GM10847 (cell line): Measurements from ENCODE around the gene PZP.

ENCODE experiments used
- POLR2A ChIP-seq: IDR thresholded peaks from 2 replicates; pipeline ENCODE4 v1.6.1; 2011; ENCODE audit not compliant: insufficient read length; ENCODE audit errors: extremely low read depth

Gene PZP

DNA sequence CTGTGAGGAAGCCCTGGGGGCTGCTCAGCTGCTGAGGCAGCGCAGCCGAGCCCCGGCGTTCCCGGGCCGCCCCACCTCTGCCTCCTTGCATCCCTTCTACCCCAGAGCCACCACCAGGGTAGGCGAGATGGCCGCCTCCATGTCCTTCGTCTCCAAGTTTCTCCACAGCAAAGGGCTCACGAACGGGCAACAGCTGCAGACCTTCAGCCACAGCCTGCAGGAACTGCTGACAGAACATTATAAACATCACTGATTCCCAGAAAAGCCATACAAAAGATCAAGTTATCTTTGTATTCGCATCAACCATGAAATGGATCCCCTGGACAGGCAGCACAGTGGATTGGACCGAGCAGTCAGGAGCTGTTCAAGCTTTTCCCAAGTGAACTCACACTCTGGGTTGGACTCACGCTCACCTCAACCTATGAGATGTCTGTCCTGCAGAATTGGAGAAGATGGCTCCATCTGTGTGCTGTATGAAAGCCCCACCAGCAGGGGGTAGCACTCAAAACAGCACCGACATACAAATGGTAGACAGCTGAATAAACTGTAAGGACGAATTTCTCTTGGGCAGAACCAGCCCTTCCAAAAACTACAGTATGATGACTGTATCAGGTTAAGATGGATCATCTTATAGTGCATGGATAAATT, 73.1 kb downstream of the PZP start:
- TF ChIP-seq POLR2A = no peak

DNA sequence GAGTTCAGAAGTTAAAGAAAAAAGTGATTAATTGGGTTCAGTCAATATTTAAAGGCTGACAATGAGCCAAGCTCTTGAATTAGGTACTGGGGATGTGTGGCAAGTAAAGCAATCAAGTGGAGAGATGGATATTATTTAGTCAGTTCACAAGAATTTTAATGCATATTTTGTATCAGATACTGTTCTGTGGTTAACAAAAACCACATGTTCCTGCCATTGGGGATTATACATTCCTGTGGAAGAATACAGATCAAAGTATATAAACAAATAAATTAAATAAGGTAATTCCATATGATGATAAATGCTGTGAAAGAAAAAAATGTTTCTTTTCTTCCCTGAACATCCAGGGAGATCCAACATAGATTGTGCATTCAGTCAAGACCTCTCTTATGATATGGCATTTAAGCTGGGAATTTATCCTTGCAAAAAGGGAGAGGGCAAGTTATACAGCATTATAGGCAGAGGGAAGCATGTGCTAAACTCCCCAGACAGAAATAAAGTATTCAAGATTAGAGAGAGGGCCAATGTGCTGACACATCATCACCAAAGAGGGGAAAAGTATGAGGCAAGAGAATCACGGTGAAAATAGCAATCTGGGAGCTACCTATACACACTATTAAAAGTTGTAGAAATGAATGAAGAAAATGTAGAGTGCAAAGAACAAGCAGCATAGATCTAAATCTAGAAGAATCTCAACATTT, 74.8 kb downstream of the PZP start:
- TF ChIP-seq POLR2A = no peak

DNA sequence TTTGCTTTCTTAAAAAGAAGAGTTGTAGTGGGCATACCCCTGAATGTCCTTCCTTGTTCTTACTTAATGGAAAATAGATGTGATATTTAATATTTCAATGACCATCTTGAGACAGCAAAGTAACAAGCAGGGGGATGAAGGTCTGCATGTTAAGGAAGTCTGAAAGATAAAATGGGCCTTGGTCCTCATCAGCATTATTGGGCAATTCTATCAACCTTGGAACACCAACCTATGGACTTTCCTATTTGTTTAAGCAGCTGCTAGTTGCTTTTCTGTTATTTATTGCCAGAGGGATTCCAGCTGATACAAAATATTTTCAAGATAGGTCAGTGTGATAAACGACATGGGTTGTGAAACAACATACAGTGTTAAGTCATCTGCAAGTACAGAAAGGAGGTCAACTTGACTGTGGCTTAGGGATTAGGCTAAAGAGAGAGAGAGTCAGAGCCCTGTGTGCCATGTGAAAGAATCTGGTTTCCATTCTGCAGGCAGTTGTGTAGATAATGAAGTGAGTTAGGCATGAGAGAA, 76.1 kb downstream of the PZP start:
- no peak for TF ChIP-seq POLR2A

DNA sequence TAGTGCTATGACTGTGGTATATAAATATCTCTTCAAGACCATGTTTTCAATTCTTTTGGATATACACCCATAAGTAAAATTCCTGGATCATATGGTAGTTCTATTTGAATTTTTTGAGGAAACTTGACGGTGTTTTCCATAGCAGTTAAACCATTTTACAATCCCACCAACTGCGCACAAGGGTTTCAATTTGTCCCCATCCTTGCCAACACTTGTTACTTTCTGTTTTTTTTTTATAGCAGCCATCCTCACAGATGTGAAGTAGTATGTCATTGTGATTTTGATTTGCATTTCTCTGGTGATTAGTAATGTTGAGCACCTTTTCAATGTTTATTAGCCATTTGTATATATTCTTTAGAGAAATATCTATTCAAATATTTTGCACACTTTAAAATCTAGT, 78.0 kb downstream of the PZP start:
- TF ChIP-seq POLR2A = no peak

DNA sequence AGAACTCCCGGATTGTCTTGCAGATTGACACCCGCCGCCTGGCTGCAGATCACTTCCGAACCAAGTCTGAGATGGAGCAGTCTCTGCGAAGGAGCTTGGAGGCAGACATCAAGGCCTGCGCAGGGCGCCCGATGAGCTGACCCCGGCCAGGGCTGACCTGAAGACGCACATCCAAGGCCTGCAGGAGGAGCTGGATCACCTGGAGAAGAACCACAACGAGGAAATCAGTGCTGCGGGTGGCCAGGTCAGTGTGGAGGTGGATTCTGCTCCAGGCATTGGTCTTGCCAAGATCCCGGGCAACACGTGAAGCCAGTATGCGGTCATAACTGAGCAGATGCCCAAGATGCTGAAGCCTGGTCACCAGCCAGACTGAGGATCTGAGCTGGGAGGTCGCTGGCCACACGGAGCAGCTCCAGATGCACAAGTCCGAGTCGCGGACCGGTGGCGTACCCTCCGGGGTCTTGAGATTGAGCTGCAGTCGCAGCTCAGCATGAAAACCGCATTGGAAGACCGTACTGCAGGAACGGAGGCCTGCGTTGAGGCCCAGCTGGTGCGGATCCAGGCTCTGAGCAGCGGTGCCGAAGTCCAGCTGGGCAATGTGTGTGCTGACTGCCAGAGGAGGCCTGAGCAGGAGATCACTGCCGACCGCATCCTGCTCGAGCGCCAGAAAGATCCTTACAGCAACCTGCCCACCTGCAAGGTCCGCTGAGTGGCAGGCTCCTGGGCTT, 80.1 kb downstream of the PZP start:
- no peak for TF ChIP-seq POLR2A

DNA sequence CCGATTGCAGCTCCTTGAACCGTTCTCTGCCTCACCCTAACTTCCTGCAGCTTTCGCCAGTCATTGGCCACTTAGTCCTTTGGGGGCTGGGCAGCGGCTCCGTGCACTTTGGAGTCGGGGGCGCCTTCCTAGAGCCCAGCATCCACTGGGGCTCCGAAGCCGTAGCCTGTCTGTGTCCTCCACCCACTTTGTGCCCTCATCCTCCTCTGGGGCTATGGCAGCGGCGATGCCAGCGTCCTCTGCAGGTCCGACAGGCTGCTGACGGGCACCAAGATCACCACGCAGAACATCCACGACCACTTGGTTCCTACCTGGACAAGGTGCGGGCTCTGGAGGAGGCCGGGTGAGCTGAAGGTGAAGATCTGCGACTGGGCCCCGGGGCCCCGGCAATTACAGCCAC, 80.7 kb downstream of the PZP start:
- TF ChIP-seq POLR2A = no peak

DNA sequence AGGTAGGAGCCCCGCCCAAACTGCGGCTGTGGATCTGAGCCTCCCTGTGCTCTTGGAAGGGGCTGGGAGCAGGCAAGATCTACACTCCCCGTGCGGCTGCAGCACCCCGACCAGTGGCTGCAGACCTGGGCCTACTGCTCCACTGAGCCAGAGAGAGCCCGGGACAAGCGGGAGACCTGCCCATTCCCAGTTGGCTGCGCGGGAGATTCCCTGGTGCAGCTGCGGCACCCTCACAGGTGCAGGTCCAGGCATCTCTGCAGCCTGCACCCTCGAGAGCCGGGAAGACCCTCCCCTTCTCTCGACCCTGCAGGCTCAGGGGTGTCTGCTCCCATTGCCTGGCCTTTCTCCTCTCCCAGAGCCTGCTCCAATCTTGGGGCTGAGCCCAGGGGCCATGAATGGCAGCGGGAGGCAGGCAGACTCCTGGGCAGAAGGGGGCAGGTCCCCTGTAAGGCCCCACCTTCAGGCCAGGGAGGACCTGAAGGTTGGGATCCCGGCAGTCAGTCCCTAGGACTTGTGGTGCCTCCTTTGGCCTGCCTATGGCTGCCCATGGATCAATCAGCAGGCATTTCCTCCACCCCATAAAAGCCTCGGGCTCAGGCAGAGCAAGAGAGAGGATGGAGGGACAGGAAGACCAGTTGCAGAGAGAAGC, 83.7 kb downstream of the PZP start:
- no peak for TF ChIP-seq POLR2A

DNA sequence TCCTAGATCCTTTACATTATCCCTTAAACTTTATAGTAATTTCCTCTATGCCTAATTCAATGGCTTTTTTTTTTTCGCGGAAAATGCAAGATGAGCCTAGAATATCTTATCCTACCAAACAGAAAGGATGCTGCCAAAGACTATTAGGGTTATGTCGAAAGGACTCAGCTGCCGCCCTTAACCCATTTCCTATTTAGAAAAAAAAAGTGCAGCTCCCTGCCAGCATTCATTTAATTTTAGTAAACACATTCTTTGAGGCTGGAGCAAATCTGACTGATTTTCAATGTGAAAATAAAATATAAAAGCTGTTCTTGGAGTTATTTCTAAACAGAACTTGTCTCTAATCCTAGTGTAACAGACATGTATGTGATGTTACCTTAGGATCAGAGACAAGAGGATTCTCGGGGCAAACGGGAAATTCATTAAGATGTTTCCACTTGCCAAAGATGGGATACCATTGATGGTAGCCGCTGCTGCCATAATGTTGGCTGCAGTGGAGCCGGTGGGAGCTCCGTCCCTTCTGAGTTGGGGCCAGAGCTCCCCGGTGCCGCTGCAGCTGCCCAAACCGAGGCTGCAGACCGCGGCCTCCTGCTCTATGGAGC, 84.3 kb downstream of the PZP start:
- TF ChIP-seq POLR2A = no peak

DNA sequence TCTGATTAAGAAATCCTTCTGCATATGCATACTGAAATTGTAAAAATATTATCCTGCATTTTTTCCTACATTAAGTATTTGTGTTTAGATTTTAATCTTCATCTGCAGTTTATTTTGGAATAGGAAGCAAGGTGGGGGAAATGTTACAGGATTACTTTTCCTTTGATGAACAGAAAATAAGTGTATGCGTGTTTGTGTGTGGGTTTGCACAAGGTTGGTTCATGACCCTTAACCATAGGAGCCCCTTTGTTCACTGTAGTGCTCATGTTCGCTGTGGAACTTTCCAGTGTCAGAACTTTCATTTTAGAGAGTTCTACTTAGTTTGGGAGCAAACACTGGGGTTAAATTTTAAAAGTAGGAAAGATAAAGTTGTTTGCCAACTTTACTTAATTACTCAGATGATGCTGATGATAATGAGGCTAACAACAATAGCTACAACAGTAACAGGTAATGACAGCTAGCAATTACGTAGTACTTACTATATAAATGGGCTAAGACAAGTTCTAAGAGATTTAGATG, 86.0 kb downstream of the PZP start:
- no peak for TF ChIP-seq POLR2A

DNA sequence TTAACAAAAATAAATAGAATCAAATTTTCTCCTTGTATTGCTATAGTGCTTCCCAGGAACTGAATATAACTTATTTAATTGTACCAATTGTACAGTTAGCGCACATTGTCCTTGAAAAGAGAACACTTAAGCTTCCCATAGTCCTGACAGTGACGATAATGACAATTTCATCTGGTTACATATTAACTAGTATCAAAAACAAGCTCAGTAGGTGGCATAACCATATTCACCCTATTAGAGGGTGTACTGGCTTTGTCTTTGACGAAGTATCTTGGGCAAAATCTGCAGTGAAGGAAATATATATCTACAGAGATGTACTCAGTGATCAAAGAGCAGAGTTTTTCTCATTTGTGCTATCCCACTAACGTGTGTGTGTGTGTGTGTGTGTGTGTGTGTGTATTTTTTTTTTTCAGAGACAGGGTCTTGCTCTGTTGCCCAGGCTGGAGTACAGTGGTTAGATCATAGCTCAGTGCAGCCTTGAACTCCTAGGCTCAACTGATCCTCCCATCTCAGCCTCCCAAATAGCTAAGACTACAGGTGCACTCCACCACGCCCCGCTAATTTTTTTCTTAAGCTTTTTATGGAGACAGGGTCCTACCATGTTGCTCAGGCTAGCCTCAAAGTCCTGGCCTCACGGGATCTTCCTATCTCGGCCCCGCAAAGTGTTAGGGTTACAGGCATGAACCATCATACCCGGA, 87.6 kb downstream of the PZP start:
- TF ChIP-seq POLR2A = no peak

DNA sequence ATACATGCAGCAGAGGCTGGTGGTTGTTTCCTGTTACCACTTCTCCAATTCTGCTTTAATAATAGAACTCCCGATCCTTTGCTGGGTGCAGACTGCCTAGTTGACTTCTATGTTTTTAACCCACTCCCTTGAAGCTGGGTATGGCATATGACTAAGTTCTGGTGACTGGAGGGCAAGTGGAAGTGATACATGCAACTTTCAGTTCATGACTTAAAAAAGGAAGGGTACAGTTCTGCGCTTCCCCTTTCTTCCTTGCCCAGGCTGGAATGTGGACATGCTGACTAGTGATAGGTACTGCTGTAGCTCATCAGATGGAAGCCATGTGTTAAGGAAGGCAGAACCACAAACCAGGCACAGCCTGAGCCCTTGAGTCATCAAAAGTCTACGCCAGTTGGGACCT, 90.0 kb downstream of the PZP start:
- TF ChIP-seq POLR2A = no peak

DNA sequence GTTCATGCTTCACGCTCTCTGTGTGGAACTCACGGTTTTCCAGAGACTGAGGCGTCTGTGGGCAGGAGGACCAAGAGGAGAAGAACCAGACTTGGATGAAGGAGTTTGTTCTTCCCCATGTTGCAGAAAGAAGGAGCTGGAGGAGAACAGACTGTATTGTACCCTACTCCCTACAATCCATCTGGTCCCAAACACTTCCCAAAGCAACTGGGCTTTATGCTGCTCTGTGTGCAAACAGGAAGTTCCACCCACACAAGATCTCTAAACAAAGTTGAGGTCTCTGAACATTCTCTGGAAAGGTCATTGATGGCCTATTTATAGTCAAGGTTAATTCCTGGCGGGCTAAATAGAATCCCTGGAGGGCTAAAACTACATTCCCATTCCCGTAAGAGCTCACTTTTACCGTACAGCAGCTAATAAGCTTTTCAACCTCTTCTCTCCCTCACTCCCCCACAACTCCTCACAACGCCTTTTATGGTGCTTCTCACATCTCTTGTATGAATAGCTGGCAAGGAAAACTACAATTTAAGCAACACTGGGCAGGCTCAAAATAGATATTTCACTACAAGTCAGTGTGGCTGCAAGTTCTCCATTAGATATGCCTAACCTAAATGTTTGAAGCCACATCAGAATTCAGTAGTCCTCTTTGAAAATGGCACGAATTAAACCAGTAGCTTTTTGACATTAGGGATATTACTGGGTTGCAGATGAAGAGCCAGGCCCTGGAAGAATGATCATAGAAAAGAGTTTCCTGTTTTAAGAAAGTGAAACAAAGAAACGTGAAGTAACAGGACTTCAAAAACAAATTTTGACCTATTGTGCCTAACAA, 92.2 kb downstream of the PZP start, which contains the start of gene A2M:
TSS of gene A2M (minus strand) at position 189 of the 829 bp plus-strand sequence. CDS start at position 119, 70 bp downstream.
- no peak for TF ChIP-seq POLR2A

DNA sequence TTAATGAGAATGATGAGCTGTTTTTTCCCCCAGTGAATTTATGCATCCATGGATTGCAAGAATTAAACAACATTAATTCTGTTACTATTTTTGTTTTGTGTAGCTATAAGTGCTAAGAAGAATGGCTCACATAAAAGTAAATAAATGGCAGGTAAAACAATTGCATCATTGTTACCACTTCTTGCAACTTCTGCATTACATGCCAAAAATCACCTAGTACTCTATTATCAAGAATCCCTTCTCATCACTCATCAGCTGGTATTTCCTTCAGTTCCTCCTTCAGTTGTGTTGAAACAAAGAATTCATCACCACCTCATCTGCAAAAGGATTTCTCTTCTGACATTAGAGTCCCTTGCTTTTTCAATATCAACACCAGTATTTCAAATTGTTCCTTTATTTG, 93.2 kb downstream of the PZP start:
- no peak for TF ChIP-seq POLR2A

DNA sequence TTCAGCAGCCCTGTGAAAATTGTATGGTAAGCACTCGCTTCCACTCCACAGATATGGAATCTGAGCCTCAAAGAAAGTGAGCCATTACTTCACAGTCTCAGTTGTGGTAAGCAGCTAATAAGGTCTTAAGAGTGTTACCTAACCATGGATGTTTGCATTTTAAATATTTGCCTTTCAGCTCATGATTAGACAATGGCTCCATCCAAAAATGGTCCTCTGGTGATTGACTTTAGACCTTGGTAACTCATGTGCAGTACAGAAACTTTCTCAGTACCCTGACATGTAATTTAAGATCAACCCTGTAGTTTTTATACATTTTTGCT, 94.2 kb downstream of the PZP start:
- TF ChIP-seq POLR2A = no peak
